B cell (primary cell): ENCODE data around the gene PTPRN2. TPM values are rescaled to one million over a fixed set of nuclear protein-coding genes. Genes with fewer than 3 reads are reported as not detected.

Experiments used
- ATAC-seq: fragments of 200-7000 bp; cut with Tn5 transposase; one replicate; pipeline ENCODE4 v1.10.0; 2021; ENCODE audit warnings: low read depth, mild to moderate bottlenecking, moderate number of reproducible peaks, moderate library complexity
- CTCF ChIA-PET: fragments of 350-600 bp; sonication (Branson Sonifier 250); formaldehyde crosslinking; loops from one replicate; lab custom pipeline; 2021; ENCODE audit warnings: antibody characterized with exemption, inconsistent platforms; lab: Charles Lee
- POLR2A ChIA-PET: fragments of 350-600 bp; sonication (Branson Sonifier 250); formaldehyde crosslinking; loops from one replicate; lab custom pipeline; 2021; ENCODE audit warnings: antibody characterized with exemption; lab: Charles Lee
- DNase-seq: peaks from one replicate; pipeline ENCODE4 v3.0.0; 2013
- H2AFZ ChIP-seq: 2 replicates; pipeline ENCODE4 v1.6.1; 2012; ENCODE audit warnings: mild to moderate bottlenecking, low read depth, low read length; ENCODE audit not compliant: insufficient read depth, poor library complexity, severe bottlenecking
- H3K27ac ChIP-seq, 2 donors: 1 replicate in 1 of 2; 2 replicates in 1 of 2; pipeline ENCODE4 v1.5.1; 2012 to 2013; ENCODE audit warnings: low read length in 2 of 2, mild to moderate bottlenecking in 2 of 2, moderate library complexity in 1 of 2
- H3K27me3 ChIP-seq, 4 experiments: fragments of 200-600 bp in 1 of 4; sonication (generic) in 1 of 4; replicated peaks in 1 of 4; 1 replicate in 2 of 4; 2 replicates in 2 of 4; pipeline versions ENCODE4 v1.6.1 to v1.7.0; 2013 to 2016; ENCODE audit warnings: low read length in 3 of 4, mild to moderate bottlenecking in 2 of 4, mixed read lengths in 1 of 4, moderate library complexity in 1 of 4; ENCODE audit not compliant: insufficient read depth in 4 of 4, control insufficient read depth in 3 of 4; ENCODE audit errors: control extremely low read depth in 1 of 4
- H3K36me3 ChIP-seq, 2 experiments: replicated peaks in 1 of 2; 1 replicate in 1 of 2; 2 replicates in 1 of 2; pipeline versions ENCODE4 v1.6.1 to v1.7.1; 2013; ENCODE audit warnings: low read length in 1 of 2; ENCODE audit not compliant: insufficient read depth in 2 of 2, control insufficient read depth in 1 of 2; ENCODE audit errors: control extremely low read depth in 1 of 2, extremely low read depth in 1 of 2
- H3K4me1 ChIP-seq, 2 donors: fragments of 200-600 bp in 1 of 2; sonication (generic) in 1 of 2; 1 replicate in 1 of 2; 2 replicates in 1 of 2; pipeline versions ENCODE4 v1.5.1 to v1.6.1; 2013 to 2017; ENCODE audit warnings: low read length in 2 of 2; ENCODE audit not compliant: control insufficient read depth in 2 of 2, insufficient read depth in 2 of 2
- H3K4me2 ChIP-seq: replicated peaks from 2 replicates; pipeline ENCODE3; 2012; ENCODE audit warnings: mild to moderate bottlenecking, low read depth, low read length; ENCODE audit not compliant: poor library complexity, severe bottlenecking
- H3K4me3 ChIP-seq, 5 experiments: fragments of 200-600 bp in 1 of 5; sonication (generic) in 1 of 5; 1 replicate in 3 of 5; 2 replicates in 2 of 5; pipeline versions ENCODE4 v1.5.1 to v1.7.0; 2011 to 2016; ENCODE audit warnings: low read length in 4 of 5, mild to moderate bottlenecking in 4 of 5, low read depth in 2 of 5, control low read depth in 1 of 5, moderate library complexity in 1 of 5; ENCODE audit not compliant: insufficient read depth in 1 of 5; ENCODE audit errors: control extremely low read depth in 1 of 5, extremely low read depth in 1 of 5
- H3K79me2 ChIP-seq: fragments of 200-600 bp; sonication (generic); one replicate; pipeline ENCODE4 v1.6.0; 2016; ENCODE audit warnings: low read length; ENCODE audit not compliant: control insufficient read depth, insufficient read depth
- H3K9ac ChIP-seq: fragments of 200-600 bp; sonication (generic); 2 replicates; pipeline ENCODE4 v1.6.1; 2017; ENCODE audit warnings: mild to moderate bottlenecking, low read length, moderate library complexity
- H3K9me3 ChIP-seq, 3 donors: one replicate each; pipeline versions ENCODE4 v1.6.1 to v1.7.1; 2013; ENCODE audit warnings: low read length in 2 of 3; ENCODE audit not compliant: control insufficient read depth in 2 of 3, insufficient read depth in 1 of 3; ENCODE audit errors: control extremely low read depth in 1 of 3
- H4K20me1 ChIP-seq: 2 replicates; pipeline ENCODE4 v1.6.0; 2012; ENCODE audit warnings: mild to moderate bottlenecking, low read length; ENCODE audit not compliant: insufficient read depth, control insufficient read depth, poor library complexity, severe bottlenecking
- H3K27ac Mint-ChIP-seq: one replicate; pipeline ENCODE4 v1.8.0; 2021; ENCODE audit warnings: mixed read lengths
- H3K27me3 Mint-ChIP-seq: one replicate; pipeline ENCODE4 v1.8.0; 2021; ENCODE audit warnings: mixed read lengths
- H3K4me1 Mint-ChIP-seq: one replicate; pipeline ENCODE4 v1.8.0; 2021; ENCODE audit warnings: mixed read lengths
- H3K4me3 Mint-ChIP-seq: one replicate; pipeline ENCODE4 v1.8.0; 2021; ENCODE audit warnings: mixed read lengths
- H3K9me3 Mint-ChIP-seq: one replicate; pipeline ENCODE4 v1.8.0; 2022; ENCODE audit warnings: mixed read lengths; ENCODE audit not compliant: insufficient read depth
- CTCF ChIP-seq: fragments of 200-600 bp; IDR thresholded peaks from one replicate; pipeline ENCODE4 v1.8.0; 2022; ENCODE audit warnings: antibody characterized with exemption, mild to moderate bottlenecking
- EZH2 ChIP-seq: IDR thresholded peaks from 2 replicates; pipeline ENCODE4 v1.6.1; 2012; ENCODE audit warnings: borderline replicate concordance, low read depth, mild to moderate bottlenecking, moderate library complexity, low read length; ENCODE audit not compliant: insufficient read depth, poor library complexity, severe bottlenecking
- WGBS: methylation state at CpG from one replicate; pipeline ENCODE4 v1.1.5; 2013; ENCODE audit warnings: missing lambda C conversion rate; ENCODE audit not compliant: insufficient coverage; 5-methylcytosine and 5-hydroxymethylcytosine counted together
- intact Hi-C: fragments of 100-400 bp; cut with micrococcal nuclease; formaldehyde crosslinking; loops from one replicate; pipeline ENCODE4 v1.10.0; 2022
- polyA plus RNA-seq: library from polyadenylated mRNA; depleted of rRNA; stranded (reverse); fragments of >200 nt; gene quantifications from 2 replicates; pipeline ENCODE4 v1.2.3, GENCODE V29; 2012
- total RNA-seq, 2 donors: library from RNA; stranded (reverse); fragments of 120-200 nt in 1 of 2; gene quantifications; 1 replicate in 1 of 2; 2 replicates in 1 of 2; pipeline versions ENCODE4 v1.2.3 to v1.2.4, GENCODE V29; 2013 to 2022

Gene PTPRN2
- total and polyA plus RNA-seq, 2 donors (not counting 1 experiment from before 2014, with no cell fraction given), result 2.0 to 5.0 TPM

GRCh38 chr7:158454631-158455030 is 133.0 kb downstream of the PTPRN2 start:
- no peaks in the 10 kb centered on the region for H3K27me3 ChIP-seq
- ChIA-PET CTCF (no interaction called here), POLR2A (no interaction called here)
- H3K4me3 ChIP-seq, result no peak overlapping the region
- H3K4me3 Mint-ChIP-seq, result no peak overlapping the region
- 93% methylated on average over 8 of the region's 8 CpGs for whole genome bisulfite sequencing
- H2AFZ ChIP-seq, result no peak overlapping the region
- H3K9ac ChIP-seq, result no peak overlapping the region
- H3K79me2 ChIP-seq, result no peaks in the 10 kb centered on the region
- no peak for DNase-seq
- TF ChIP-seq EZH2 (no peak), CTCF (no peak)
- intact Hi-C loops, result no loop called here
- peaks cover 0 to 22% (median 0%) of the 10 kb centered on the region in 3 donors for H3K9me3 ChIP-seq
- peaks cover 2% of the 10 kb centered on the region for H3K9me3 Mint-ChIP-seq
- no peak overlapping the region for H3K4me2 ChIP-seq
- no peak overlapping the region for H3K27ac Mint-ChIP-seq
- H4K20me1 ChIP-seq, result no peaks in the 10 kb centered on the region
- H3K4me1 ChIP-seq, result no peaks in the 10 kb centered on the region
- H3K36me3 ChIP-seq, result no peaks in the 10 kb centered on the region
- no peaks in the 10 kb centered on the region for H3K4me1 Mint-ChIP-seq
- no peak overlapping the region for H3K27ac ChIP-seq
- no peak for ATAC-seq
- H3K27me3 Mint-ChIP-seq, result no peaks in the 10 kb centered on the region

- peaks cover 0 to 22% (median 0%) of the 10 kb centered on the region in 3 donors for H3K9me3 ChIP-seq
- H3K27me3 ChIP-seq, result no peaks in the 10 kb centered on the region
- whole genome bisulfite sequencing, result 100% methylated on average over 2 of the region's 9 CpGs
- TF ChIP-seq CTCF, result no peak
- no peak for TF ChIP-seq EZH2
- no peak overlapping the region for H3K27ac ChIP-seq
- Mint-ChIP-seq H3K27me3 (no peaks in the 10 kb centered on the region), H3K9me3 (peaks cover 2% of the 10 kb centered on the region), H3K4me1 (no peaks in the 10 kb centered on the region), H3K4me3 (no peak overlapping the region), H3K27ac (no peak overlapping the region)
- POLR2A ChIA-PET, result no interaction called here
- H2AFZ ChIP-seq, result no peak overlapping the region
- ATAC-seq (no peak), DNase-seq (no peak)
- no peaks in the 10 kb centered on the region for H3K79me2 ChIP-seq
- no peaks in the 10 kb centered on the region for H4K20me1 ChIP-seq
- H3K4me2 ChIP-seq, result no peak overlapping the region
- H3K4me3 ChIP-seq, result no peak overlapping the region
- intact Hi-C loops, result no loop called here
- no peaks in the 10 kb centered on the region for H3K36me3 ChIP-seq
- CTCF ChIA-PET, result no interaction called here
- H3K9ac ChIP-seq, result no peak overlapping the region
- H3K4me1 ChIP-seq, result no peaks in the 10 kb centered on the region
Measured at GRCh38 chr7:158453663-158454062, 134.0 kb downstream of the PTPRN2 start.
